GM12864 (cell line): ENCODE results near the gene MTIF3.

Source experiments
- DNase-seq: peaks from one replicate; pipeline ENCODE4 v3.0.0-alpha.2; 2011; ENCODE audit warnings: low read depth
- H3K4me3 ChIP-seq: 2 replicates; pipeline ENCODE4 v1.5.1; 2011; ENCODE audit warnings: mild to moderate bottlenecking, low read depth, low read length, control low read depth
- CTCF ChIP-seq: IDR thresholded peaks from 2 replicates; pipeline ENCODE4 v1.5.1; 2011; ENCODE audit warnings: low read depth, mild to moderate bottlenecking, moderate library complexity, low read length, control low read depth, inconsistent platforms; ENCODE audit errors: missing control alignments

The MTIF3 gene

GRCh38 chr13:27442797-27443196, 7.6 kb downstream of the MTIF3 start:
- DNase-seq: no peak
- no peak overlapping the region for H3K4me3 ChIP-seq
- no peak for TF ChIP-seq CTCF

GRCh38 chr13:27442071-27442647, 8.2 kb downstream of the MTIF3 start:
- H3K4me3 ChIP-seq: no peak overlapping the region
- no peak for TF ChIP-seq CTCF
- no peak for DNase-seq

GRCh38 chr13:27440408-27440807, 10.0 kb downstream of the MTIF3 start:
- TF ChIP-seq CTCF: no peak
- DNase-seq: no peak
- no peak overlapping the region for H3K4me3 ChIP-seq

- no peak for TF ChIP-seq CTCF
- no peak for DNase-seq
Measured at GRCh38 chr13:27437126-27437525, 13.2 kb downstream of the MTIF3 start.

GRCh38 chr13:27432611-27433210, 17.7 kb downstream of the MTIF3 start:
- DNase-seq: no peak
- no peak for TF ChIP-seq CTCF
- no peak overlapping the region for H3K4me3 ChIP-seq

More at GRCh38 chr13:27437126-27437525, 13.2 kb downstream of the MTIF3 start:
- H3K4me3 ChIP-seq: no peak overlapping the region

- DNase-seq: no peak
- TF ChIP-seq CTCF: no peak
- no peak overlapping the region for H3K4me3 ChIP-seq
Measured at GRCh38 chr13:27432180-27432579, 18.2 kb downstream of the MTIF3 start.

- H3K4me3 ChIP-seq: no peak overlapping the region
- DNase-seq: no peak
- no peak for TF ChIP-seq CTCF
Measured at GRCh38 chr13:27428160-27428559, 22.2 kb downstream of the MTIF3 start.
